Measurements from ENCODE around the gene TSPAN18. TPM values are rescaled to one million over a fixed set of nuclear protein-coding genes. Genes with fewer than 3 reads are reported as not detected.

Gene TSPAN18
- total RNA-seq, 4 donors from 2014 or later: 2.1 to 9.1 (median 2.5) TPM

DNA sequence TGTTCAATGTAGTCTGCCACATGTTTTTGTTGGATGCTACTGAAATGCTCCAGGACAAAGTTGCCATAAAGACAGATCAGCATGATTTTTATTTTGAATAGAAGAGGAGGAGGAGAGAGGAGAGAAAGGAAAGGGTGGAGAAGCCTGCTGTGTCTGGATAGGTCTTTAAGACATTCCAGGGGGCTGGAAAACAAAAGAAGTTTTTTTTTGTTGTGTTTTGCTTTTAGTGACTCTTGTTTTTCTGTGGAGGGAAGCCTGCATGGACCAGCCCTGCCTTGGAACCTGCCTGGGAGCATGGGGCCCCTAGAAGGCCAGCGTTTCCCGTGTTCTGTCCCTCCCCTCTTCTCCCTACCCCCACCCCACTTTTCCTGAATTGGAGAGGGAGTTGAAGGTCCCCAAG lies 2.3 kb downstream of the TSPAN18 start:
- in situ Hi-C loops (cut with MboI; ENCODE audit: low sequenced_read_pairs in 4 of 4) (loop anchor here in 3 of 4 donors (5.0 to 10.0 kb wide), 4 partner anchors 104 to 178 kb away; no protein-coding TSS in a partner anchor), intact Hi-C loops (cut with DNase I; ENCODE audit: low total_unique reads) (loop anchor here (2.0 to 5.0 kb wide), 3 partner anchors 46 to 163 kb away; no protein-coding TSS in a partner anchor)
- DNase-seq: no peak

DNA sequence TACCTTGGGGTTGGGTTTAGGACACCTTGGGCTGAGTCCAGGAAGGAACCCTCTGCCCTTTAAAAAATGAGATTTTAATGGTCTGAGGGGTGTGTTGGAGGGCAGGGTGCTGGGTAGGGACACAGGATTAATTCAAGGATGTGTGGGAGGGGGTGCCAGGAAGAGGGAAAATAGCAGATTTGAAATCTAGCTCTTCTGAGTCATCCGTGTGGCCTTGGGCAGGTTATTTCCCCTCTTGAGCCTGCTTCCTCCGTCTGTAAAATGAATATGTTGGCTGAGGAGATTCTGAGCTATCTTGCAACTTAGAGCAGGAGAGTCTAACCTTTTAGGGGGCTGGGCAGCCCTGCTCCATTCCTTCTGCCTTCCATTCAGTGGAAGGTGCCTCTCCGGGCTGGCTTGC lies 3.0 kb downstream of the TSPAN18 start:
- Histone ChIP-seq H3K4me1 (peaks cover 0 to 9% of the 10 kb centered on the region in 2 donors), H3K36me3 (no peaks in the 10 kb centered on the region), H3K4me3 (no peak overlapping the region), H3K27me3 (peaks cover 13 to 17% (median 17%) of the 10 kb centered on the region in 3 donors), H3K9me3 (no peaks in the 10 kb centered on the region), H3K27ac (peak overlapping the region in 3 of 4 donors; percentile 8 to 33 (median 18))
- in situ Hi-C loops (cut with MboI; ENCODE audit: low sequenced_read_pairs in 4 of 4): loop anchor here in 3 of 4 donors (5.0 to 10.0 kb wide), 4 partner anchors 105 to 178 kb away; no protein-coding TSS in a partner anchor
- DNase-seq (no peak), ATAC-seq (no peak)
- TF ChIP-seq, protein P1, sequence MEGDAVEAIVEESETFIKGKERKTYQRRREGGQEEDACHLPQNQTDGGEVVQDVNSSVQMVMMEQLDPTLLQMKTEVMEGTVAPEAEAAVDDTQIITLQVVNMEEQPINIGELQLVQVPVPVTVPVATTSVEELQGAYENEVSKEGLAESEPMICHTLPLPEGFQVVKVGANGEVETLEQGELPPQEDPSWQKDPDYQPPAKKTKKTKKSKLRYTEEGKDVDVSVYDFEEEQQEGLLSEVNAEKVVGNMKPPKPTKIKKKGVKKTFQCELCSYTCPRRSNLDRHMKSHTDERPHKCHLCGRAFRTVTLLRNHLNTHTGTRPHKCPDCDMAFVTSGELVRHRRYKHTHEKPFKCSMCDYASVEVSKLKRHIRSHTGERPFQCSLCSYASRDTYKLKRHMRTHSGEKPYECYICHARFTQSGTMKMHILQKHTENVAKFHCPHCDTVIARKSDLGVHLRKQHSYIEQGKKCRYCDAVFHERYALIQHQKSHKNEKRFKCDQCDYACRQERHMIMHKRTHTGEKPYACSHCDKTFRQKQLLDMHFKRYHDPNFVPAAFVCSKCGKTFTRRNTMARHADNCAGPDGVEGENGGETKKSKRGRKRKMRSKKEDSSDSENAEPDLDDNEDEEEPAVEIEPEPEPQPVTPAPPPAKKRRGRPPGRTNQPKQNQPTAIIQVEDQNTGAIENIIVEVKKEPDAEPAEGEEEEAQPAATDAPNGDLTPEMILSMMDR (IDR thresholded peaks at IDR 0.05 in 4 of 5, conservative IDR thresholded peaks at IDR 0.05 in 1 of 5): no peak
- no peak for TF ChIP-seq POLR2A (IDR thresholded peaks at IDR 0.05)
- intact Hi-C loops (cut with DNase I; ENCODE audit: low total_unique reads): loop anchor here (2.0 to 5.0 kb wide), 3 partner anchors 45 to 163 kb away; no protein-coding TSS in a partner anchor

More for the DNA sequence above, 2.3 kb downstream of the TSPAN18 start:
- peaks cover 0 to 9% of the 10 kb centered on the region in 2 donors for H3K4me1 ChIP-seq
- TF ChIP-seq, protein P1 (IDR thresholded peaks at IDR 0.05 in 4 of 5, conservative IDR thresholded peaks at IDR 0.05 in 1 of 5): no peak
- no peak for TF ChIP-seq POLR2A (IDR thresholded peaks at IDR 0.05)
- H3K36me3 ChIP-seq: no peaks in the 10 kb centered on the region
- H3K4me3 ChIP-seq: no peak overlapping the region
- no peak for ATAC-seq
- peak overlapping the region in 2 of 4 donors; percentile 18 to 45 for H3K27ac ChIP-seq
- no peaks in the 10 kb centered on the region for H3K9me3 ChIP-seq
- peaks cover 13 to 17% (median 17%) of the 10 kb centered on the region in 3 donors for H3K27me3 ChIP-seq

DNA sequence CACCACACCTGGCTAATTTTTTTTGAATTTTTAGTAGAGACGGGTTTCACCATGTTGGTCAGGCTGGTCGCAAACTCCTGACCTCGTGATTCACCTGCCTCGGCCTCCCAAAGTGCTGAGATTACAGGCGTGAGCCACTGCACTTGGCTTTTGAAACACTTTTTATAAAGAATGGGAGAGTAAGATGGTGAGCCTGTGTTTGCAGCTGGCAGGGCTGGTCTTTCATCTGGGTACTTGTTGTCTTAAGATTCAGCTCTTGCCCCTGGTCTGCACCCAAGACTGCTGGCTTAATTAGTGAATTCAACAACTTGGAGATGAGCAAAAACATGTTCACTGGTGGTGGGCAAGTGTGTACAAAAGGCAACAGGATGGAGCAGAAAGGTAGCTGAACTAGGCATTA lies 4.0 kb downstream of the TSPAN18 start:
- no peak overlapping the region for H3K27ac ChIP-seq
- H3K4me1 ChIP-seq: peaks cover 0 to 9% of the 10 kb centered on the region in 2 donors
- no peak overlapping the region for H3K4me3 ChIP-seq
- in situ Hi-C loops (cut with MboI; ENCODE audit: low sequenced_read_pairs in 4 of 4): no loop called here
- H3K36me3 ChIP-seq: no peaks in the 10 kb centered on the region
- no peak for DNase-seq
- H3K9me3 ChIP-seq: no peaks in the 10 kb centered on the region
- peaks cover 13 to 17% (median 16%) of the 10 kb centered on the region in 3 donors for H3K27me3 ChIP-seq
- no peak for ATAC-seq
- TF ChIP-seq, protein P1 (IDR thresholded peaks at IDR 0.05 in 4 of 5, conservative IDR thresholded peaks at IDR 0.05 in 1 of 5): no peak
- no peak for TF ChIP-seq POLR2A (IDR thresholded peaks at IDR 0.05)
- intact Hi-C loops (cut with DNase I; ENCODE audit: low total_unique reads): no loop called here

DNA sequence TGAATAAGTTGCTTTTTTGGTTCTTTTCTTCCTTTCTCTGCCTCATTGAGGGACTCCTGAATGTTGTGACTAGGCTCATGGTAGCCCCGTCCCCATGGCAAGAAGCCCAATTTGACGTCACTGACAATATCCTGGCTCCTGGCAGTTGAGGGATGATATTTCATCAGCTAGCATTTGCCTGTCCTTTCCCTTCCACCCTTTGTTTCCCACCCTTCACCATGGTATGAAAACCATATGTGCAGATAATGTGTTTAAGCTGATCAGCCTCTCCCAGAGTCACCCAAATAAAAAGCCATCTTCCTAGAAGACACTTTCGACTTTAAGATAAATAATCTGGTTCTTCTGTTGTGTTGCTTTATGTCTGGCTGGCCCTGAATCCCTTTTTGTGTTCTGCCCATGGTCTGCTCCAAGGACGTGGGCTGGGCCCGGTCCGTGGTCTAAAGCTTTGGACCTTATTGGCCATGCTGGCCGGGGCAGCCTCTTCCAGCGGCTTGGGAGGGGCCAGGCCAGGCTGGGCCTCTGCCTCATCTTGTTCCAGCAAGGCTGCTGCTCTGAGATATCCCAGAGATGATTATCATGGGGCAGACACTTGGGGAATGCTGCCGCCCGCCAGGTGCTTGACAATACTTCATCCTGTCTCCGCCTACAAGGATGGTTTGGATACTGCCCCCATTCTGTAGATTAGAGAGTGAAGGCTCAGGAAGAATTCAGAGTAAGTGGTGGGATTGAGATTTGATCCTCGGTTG lies 5.1 kb downstream of the TSPAN18 start:
- peak overlapping the region in 3 of 4 donors; percentile 13 to 52 (median 31) for H3K27ac ChIP-seq
- no peak overlapping the region for H3K4me3 ChIP-seq
- DNase-seq (no peak), ATAC-seq (no peak)
- peaks cover 0 to 9% of the 10 kb centered on the region in 2 donors for H3K4me1 ChIP-seq
- intact Hi-C loops (cut with DNase I; ENCODE audit: low total_unique reads): no loop called here
- H3K36me3 ChIP-seq: no peaks in the 10 kb centered on the region
- H3K9me3 ChIP-seq: no peaks in the 10 kb centered on the region
- in situ Hi-C loops (cut with MboI; ENCODE audit: low sequenced_read_pairs in 4 of 4): no loop called here
- no peak for TF ChIP-seq POLR2A (IDR thresholded peaks at IDR 0.05)
- TF ChIP-seq, protein P1 (IDR thresholded peaks at IDR 0.05 in 4 of 5, conservative IDR thresholded peaks at IDR 0.05 in 1 of 5): no peak
- peaks cover 8 to 13% (median 12%) of the 10 kb centered on the region in 3 donors for H3K27me3 ChIP-seq

Data from gastrocnemius medialis (tissue), 4 donors.